ENCODE results near the gene NAA10. TPM values are rescaled to one million over a fixed set of nuclear protein-coding genes. Genes with fewer than 3 reads are reported as not detected.

NAA10 gene
- total RNA-seq, 1 donor from 2014 or later, result 69.2 TPM

GRCh38 chrX:153909024-153909979 lies 25.5 kb downstream of the NAA10 start:
- H3K27ac ChIP-seq, result no peak overlapping the region
- no peak for DNase-seq
- intact Hi-C loops (cut with DNase I), result no loop called here
- TF ChIP-seq CTCF (IDR thresholded peaks at IDR 0.05), result no peak
- no peaks in the 10 kb centered on the region for H3K9me3 ChIP-seq
- peaks cover 8% of the 10 kb centered on the region for H3K36me3 ChIP-seq
- no peak for ATAC-seq
- H3K27me3 ChIP-seq (ENCODE audit: low read depth), result no peaks in the 10 kb centered on the region
- peaks cover 8% of the 10 kb centered on the region for H3K4me1 ChIP-seq
- no peak overlapping the region for H3K4me3 ChIP-seq

GRCh38 chrX:153908219-153908860 lies 26.5 kb downstream of the NAA10 start:
- peaks cover 8% of the 10 kb centered on the region for H3K36me3 ChIP-seq
- intact Hi-C loops (cut with DNase I), result no loop called here
- H3K4me1 ChIP-seq, result peaks cover 13% of the 10 kb centered on the region
- no peak for ATAC-seq
- TF ChIP-seq CTCF (IDR thresholded peaks at IDR 0.05), result no peak
- H3K27me3 ChIP-seq (ENCODE audit: low read depth), result no peaks in the 10 kb centered on the region
- no peaks in the 10 kb centered on the region for H3K9me3 ChIP-seq
- DNase-seq, result no peak
- no peak overlapping the region for H3K27ac ChIP-seq
- H3K4me3 ChIP-seq, result no peak overlapping the region

GRCh38 chrX:153907456-153907855 lies 27.4 kb downstream of the NAA10 start:
- DNase-seq, result no peak
- H3K4me1 ChIP-seq, result peaks cover 13% of the 10 kb centered on the region
- no peak overlapping the region for H3K27ac ChIP-seq
- TF ChIP-seq CTCF (IDR thresholded peaks at IDR 0.05), result no peak
- H3K9me3 ChIP-seq, result no peaks in the 10 kb centered on the region
- no peak for ATAC-seq
- H3K27me3 ChIP-seq (ENCODE audit: low read depth), result no peaks in the 10 kb centered on the region
- H3K4me3 ChIP-seq, result no peak overlapping the region
- intact Hi-C loops (cut with DNase I), result no loop called here
- peaks cover 1% of the 10 kb centered on the region for H3K36me3 ChIP-seq

- intact Hi-C loops (cut with DNase I), result no loop called here
- Histone ChIP-seq H3K4me1 (peaks cover 13% of the 10 kb centered on the region), H3K4me3 (no peak overlapping the region), H3K9me3 (no peaks in the 10 kb centered on the region), H3K36me3 (no peaks in the 10 kb centered on the region), H3K27ac (no peak overlapping the region), H3K27me3 (ENCODE audit: low read depth) (no peaks in the 10 kb centered on the region)
- ATAC-seq (peak in 1 of 2 donors; percentile 36), DNase-seq (no peak)
- no peak for TF ChIP-seq CTCF (IDR thresholded peaks at IDR 0.05)
Measured at GRCh38 chrX:153906126-153906917, 28.5 kb downstream of the NAA10 start.

GRCh38 chrX:153905481-153906095 lies 29.2 kb downstream of the NAA10 start:
- H3K36me3 ChIP-seq, result no peaks in the 10 kb centered on the region
- ATAC-seq, result no peak
- no peak for TF ChIP-seq CTCF (IDR thresholded peaks at IDR 0.05)
- H3K9me3 ChIP-seq, result no peaks in the 10 kb centered on the region
- peak overlapping the region; percentile 31 for H3K4me3 ChIP-seq
- DNase-seq, result no peak
- intact Hi-C loops (cut with DNase I), result no loop called here
- no peaks in the 10 kb centered on the region for H3K27me3 ChIP-seq (ENCODE audit: low read depth)
- H3K27ac ChIP-seq, result no peak overlapping the region
- peaks cover 13% of the 10 kb centered on the region for H3K4me1 ChIP-seq

Measured in lower lobe of right lung (tissue), 2 donors.